Stimulated activated CD4-positive, alpha-beta T cell treated with anti-CD3 and anti-CD28 coated beads, TNF-alpha, amount 100 ng/mL, for 24 hours (primary cell): Measurements from ENCODE around the gene HES3.

Source experiments
- DNase-seq, 3 experiments: peaks; one replicate each; pipeline ENCODE4 v3.0.0-alpha.2; 2020; ENCODE audit warnings: low read depth in 3 of 3

HES3 gene

DNA sequence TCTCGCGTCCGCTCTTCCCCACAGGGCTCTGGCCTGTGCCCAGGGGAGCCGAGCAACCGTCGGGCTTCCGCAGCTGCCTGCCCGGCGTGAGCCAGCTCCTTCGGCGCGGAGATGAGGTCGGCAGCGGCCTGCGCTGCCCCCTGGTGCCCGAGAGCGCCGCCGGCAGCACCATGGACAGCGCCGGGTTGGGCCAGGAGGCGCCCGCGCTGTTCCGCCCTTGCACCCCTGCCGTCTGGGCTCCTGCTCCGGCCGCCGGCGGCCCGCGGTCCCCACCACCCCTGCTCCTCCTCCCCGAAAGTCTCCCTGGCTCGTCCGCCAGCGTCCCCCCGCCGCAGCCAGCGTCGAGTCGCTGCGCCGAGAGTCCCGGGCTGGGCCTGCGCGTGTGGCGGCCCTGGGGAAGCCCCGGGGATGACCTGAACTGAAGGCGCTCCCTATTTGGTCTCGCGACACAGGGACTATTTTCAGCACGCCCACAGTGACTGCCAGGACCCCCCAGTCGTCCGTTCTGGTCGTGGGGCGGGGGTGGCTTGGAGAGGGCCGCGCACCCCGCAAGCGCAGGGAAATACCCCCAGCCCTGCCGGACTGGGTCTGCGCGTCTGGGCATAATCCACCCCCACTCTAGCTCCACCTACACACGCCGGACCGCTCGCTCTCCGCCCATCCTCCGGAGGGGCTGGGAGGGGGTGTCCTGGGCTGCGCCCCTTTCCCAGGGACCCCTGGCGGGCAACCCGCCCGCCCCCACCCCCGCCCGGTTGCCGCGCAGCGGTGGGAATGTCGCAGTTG is 1.3 kb downstream of the HES3 start:
- DNase-seq = peak; percentile 56 to 74 (median 56)

DNA sequence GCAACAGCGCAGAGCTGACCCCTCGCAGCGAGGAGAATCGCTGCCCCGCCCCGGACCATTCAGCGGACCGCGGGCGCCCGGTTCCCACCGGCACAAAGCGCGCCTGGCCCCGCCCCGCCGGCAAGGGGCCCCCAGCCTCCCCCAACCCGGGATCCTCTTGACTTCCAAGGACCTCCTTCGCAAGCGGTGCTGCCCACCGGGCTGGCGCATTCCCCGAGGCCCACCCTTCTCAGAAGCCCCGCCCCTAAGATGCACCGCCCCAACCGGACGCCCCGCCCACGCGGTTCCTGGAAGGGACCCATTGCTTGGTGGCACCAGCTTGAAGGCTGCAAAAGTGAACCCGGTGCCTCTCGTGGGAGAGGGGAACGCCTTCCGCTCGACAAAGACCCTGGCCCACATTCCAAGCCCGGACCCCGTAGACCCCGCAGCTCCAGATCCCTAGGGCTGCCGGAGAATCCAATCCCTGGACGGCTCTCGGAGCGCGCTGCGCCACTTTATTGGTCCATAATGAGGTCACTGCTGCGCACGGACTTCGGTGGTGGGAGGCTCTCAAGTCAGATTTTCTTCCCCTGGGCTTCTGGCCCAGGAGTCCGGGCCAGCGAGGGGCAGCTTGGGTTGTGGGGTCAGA is 2.0 kb downstream of the HES3 start:
- DNase-seq = peak in 1 of 3 experiments; percentile 63

DNA sequence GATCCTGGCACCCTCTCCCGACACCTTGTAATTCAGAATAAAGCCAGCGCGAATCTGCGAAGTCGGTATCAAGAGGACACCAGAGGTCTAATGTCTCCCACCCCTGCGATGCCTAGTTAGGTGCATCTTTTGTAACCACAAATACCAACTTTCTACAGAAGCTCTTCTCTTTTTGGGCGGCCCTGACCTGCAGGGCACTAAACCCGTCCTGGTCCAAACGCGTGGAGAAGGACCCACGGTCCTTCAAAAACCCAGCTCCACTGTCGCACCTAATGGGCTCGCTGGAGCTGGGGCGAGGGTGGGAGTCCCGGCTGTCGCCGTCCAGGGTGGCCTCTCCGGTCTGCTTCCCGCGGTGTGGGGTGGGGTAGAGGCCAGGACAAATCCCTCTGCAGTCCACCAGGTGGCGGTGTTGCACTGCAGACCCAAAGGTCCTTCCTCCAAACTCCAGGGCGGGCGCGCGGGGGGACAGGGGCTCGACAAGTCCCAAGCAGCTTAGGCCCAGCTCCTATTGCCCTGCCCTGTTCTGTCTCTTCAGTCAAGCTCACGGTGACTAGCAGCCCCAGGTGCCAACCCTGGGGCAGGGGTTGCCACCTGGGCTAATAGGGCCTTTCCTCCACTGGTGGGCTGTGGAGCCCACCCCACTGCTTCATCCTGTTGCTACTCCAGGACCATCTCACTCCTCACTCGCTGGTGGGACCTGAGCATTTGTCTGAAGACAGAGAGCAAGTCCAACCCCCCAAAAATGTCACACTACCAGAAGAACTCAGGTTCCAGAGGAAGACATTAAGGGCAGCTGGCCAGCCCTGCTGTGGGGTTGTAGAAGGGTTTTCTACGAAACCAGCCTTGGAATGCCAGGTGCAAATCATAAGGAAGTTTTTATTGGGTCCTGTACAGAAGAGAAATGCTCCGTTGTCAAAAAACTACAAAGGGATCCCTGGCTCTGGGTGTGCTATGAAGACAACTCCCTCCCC is 2.8 kb downstream of the HES3 start:
- DNase-seq = peak; percentile 59 to 79 (median 69)

DNA sequence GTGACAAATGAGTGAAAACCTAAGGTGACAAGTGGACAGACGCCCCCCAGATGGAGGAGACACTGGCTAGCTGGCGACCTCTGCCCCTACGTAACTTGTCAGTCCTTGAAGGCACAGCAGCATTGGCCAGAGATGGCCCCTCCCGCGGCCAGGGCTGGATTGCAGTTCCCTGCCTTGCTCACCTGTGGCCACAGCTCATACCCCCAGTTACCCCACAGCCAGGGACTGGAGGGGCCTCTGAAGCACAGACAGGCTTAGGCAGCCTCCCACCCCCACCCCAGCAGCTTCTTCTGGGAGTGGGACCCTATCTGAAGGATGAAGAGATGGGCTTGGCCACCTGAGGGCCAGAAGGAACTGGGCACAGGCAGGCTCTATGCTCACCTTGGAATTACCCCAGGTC is 3.7 kb downstream of the HES3 start:
- DNase-seq = no peak

DNA sequence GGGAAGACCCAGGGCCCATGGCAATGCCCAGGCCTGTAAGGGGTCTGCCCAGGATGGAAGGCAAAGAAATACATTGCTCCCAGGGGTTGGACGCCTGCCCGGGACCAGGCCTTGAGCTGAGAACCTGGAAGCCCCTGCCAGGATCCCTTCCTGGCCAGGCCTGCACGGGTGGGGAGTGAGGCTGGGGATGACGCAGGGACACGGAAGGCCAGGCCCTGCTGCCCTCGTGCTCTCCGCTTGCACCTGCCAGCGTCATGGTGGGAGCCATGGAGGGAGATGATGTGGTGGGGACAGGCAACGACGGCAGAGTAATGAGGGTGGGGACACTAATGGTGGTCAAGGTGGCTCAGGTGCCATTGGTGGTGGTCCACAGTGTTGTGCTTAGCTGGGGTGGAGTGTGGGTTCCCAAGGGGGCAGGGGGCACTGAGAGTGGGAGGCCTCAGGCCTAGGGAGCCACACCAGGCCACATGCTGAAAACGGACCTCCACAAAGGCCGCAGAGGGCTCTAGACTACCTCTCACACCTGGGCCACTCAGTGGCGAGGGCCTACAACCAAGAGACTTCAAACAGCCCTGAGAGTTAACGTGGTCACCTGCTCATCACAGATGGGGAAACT is 4.3 kb downstream of the HES3 start:
- no peak for DNase-seq

DNA sequence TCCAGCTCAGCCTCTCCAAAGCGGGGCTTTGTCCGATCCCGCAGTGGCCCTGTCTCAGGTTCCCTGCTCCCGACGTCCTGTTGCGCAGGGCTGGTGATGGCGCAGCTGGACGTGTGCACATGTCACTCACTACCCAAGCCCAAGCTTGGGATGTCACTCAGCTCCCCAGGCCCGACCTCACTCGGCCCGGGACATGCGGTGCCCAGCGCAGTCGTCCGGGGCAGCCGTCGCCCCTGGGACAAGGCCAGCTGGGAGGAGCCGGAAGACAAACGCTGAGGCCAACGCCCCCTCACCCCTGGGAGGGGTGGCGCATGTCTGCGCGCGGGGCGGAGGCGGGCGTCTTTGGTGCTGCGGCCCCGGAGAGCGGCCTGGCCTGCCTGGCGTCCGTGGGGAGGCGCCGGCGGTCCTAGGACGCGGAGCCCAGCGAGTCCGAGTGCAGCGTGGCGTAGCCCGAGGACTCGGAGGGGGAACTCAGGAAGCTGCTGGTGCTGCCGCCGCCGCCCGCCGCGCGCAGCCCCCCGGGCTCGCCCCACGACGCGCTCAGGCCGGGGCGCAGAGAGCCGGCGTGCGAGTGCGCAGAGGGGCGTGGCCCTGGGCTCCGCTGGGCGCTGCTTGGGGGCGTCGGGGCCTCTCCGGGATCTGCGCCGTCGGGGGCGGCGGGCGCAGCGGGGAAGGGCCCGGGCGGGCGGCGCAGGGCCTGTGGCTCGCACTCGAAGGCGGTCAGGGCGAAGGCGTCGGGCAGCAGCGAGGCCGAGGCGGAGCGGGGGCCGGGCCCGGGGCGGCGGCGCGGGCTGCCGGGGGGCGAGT is 5.2 kb downstream of the HES3 start:
- no peak for DNase-seq

DNA sequence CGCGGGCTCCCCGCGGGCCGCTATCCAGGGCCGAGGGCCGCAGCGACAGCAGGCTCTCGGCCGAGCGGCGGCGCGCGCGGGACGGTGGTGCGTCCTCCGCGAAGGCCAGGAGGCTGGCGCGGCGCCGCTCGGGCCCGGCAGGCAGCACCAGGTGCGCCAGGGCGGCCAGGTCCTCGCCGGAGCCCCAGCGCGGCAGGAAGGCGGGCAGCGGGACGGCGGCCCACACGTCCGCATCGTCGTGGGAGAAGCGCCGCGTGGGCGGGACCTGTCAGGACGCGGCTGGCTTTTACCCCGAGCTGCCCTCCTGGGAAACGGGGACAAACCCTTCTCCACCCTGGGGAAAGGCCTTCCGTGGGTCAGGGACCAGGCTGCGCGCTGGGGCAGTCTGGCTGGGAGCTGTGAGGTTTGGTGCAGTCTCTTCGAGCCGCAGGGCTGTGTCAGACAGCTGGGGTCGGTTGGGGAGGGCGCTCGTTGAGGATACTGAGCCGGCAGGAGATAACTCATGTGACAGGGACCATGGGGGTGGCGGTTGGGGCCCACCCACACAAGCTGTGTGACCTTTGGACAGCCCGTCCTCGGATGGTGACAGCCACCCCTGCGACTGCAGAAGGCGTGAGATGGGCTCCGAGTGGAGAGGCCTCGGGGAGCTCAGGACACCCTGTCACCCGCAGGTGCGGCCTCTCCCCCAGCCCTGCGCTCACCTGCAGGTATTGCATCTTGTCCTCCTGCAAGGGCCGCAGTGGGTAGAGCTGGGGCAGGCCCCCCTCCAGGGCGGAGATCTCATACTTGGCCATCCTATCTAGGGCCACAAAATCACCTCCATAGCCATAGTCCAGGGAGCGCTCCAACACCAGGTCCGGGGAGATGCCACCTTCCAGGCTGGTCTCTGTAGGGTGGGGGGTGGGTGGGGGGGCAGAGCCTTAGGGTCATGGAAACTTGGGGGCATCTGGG is 6.0 kb downstream of the HES3 start:
- DNase-seq = no peak

DNA sequence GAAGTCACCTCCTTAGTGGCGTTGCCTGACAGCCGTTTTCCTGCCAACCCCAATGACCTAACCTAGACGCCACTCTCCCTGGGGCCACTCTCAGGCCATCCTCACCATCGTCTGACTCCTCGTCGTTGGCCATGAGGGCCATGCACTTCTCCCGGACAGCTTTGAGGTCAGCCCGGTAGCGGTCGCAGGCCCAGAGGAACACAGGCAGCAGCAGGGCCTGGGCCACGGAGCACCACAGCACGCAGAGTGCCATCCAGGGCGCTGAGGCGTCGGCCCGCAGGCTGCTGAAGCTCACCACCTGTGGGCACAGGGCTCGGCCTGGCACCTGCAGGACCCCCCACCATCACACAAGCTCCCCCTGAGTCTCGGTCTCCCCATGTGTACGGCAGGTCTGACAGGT is 7.3 kb downstream of the HES3 start:
- no peak for DNase-seq

DNA sequence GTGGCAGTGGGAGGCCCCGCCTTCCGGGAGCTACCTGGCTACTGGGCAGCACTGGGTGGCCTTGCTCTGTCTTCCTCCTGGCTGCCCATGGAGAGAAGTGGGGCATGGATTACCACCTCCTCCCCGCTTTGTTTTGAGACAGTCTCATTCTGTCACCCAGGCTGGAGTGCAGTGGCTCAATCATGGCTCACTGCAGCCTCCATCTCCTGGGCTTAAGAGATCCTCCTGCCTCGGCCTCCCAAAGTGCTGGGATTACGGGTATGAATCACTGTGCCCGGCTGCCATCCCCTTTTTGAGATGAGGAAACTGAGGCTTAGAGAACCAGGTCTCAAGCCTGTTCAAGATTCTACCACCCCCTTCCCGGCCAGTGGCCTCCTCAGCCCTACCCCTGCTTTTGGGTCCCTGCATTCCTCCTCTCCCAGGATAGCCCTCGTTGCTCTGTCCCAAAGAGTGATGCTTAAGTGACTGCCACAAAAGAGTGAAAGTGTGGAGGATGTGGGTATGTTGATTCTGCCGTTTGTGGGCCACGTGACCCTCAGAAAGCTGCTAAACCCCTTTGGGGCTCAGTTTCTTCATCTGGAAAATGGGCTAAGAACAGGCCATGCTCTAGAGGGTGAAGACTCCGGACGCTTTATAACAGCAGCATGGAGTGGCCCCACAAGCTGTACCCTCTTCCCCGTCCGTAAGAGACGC is 7.8 kb downstream of the HES3 start:
- no peak for DNase-seq

DNA sequence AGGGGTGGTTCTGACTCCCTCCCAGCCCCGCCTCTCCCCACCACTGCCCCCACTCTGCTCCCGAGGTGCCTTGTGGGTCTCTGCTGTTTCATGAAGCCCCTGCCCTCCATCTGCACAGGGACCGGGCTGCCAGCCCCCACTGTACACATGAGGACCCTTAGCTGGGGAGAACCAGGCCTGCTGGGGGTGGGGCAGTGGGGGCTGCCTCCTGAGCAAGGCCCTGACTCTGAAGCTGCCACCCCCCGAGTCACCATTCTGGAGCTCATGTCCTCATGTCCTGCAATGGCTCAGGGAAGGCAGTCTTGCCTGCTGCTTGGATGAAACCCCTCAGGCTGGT is 8.4 kb downstream of the HES3 start:
- no peak for DNase-seq

DNA sequence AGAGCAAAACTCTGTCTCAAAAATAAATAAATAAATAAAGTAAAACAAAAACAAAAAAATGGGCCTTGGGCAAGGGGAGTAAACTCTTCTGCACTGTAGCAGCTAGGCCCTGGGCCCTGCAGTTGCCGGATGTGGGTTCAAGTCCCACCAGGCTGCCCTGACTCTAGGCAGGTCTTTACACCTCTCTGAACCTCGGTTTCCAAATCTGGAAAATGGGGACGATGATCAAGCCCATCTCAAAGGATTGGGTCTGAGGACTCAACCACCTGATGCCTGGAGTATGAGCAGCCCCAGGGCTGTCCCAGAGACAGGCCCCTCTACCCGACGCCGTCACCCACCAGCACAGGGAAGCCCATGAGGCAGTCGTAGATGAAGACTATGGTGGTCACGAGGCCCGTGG is 9.4 kb downstream of the HES3 start:
- DNase-seq = no peak

DNA sequence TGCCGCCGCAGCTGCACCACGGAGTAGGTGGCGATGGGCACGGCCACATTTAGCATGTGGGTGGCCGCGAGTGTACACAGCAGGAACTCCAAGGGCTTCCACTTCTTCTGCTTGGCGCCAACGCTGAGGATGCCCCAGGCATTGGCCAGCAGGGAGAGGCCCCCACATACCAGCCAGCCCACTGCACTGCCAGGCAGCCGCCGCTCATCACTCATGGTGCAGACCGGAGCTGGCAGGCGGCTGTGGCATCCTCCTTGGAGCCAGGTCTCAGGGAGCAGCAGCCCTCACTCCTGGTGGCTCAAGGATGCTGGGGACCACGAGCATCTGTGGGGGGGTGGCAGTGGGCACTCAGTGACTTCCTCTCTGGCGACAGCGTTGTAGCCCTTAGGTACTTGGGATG is 10.7 kb downstream of the HES3 start:
- DNase-seq = no peak

DNA sequence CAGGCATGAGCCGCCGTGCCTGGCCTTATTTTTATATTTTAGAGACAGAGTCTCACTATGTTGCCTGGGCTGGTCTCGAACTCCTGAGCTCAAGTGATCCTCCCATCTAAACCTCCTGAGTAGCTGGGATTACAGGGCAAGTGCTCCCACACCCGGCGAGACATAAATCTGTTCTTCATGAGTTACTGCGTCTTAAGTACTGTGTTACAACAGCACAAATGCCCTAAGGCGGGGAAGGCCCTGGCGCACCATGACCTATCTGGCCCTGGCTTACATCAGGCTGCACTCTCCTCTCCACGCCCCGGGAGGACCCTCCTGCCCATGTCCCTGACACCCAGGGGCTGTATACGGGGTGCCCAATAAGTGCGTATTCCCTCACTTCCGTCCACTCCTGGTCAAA is 12.7 kb downstream of the HES3 start:
- DNase-seq = no peak

DNA sequence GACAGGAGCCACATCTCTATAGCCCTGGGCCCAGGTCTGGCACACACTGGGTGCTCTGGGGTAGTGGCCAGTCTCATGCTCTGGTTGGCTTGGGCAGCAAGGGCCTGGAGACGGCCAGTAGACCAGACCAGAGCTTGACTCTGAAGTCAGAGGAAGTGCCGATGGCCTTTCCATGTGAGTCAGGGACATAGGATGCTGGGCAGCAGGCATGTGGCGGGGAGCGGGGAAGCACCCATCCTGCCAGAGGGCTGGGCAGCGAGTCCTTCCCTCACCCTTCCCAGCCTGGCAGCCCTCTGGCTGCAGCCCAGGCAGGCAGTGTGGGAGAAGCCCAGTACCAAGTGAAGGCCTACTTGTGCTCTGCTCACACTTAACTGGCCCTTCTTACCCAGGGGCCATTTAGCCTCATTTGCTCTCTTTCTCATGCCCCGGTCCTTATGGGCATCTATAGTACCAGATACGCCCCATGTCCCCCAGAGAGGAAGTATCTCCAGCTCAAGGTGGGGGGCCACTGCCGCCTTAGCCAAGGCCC is 13.6 kb downstream of the HES3 start:
- no peak for DNase-seq

DNA sequence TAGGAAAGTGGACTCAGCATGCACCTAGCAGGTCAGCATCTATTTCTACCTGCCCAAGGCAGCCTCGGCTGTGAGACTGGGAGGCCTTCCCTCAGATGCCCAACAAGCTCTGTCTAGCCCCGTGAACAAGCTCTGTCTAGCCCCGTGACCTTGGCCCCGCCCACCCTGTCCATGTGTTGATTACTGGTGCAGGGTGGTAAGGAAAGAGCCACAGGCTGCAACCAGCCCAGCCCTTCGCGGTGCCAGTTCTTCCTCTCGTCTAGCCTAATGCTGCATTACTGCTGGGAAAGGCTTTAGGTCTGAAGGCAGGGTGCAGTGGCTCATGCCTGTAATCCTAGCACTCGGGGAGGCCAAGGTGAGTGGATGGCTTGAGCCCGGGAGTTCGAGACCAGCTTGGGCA is 14.7 kb downstream of the HES3 start:
- no peak for DNase-seq

DNA sequence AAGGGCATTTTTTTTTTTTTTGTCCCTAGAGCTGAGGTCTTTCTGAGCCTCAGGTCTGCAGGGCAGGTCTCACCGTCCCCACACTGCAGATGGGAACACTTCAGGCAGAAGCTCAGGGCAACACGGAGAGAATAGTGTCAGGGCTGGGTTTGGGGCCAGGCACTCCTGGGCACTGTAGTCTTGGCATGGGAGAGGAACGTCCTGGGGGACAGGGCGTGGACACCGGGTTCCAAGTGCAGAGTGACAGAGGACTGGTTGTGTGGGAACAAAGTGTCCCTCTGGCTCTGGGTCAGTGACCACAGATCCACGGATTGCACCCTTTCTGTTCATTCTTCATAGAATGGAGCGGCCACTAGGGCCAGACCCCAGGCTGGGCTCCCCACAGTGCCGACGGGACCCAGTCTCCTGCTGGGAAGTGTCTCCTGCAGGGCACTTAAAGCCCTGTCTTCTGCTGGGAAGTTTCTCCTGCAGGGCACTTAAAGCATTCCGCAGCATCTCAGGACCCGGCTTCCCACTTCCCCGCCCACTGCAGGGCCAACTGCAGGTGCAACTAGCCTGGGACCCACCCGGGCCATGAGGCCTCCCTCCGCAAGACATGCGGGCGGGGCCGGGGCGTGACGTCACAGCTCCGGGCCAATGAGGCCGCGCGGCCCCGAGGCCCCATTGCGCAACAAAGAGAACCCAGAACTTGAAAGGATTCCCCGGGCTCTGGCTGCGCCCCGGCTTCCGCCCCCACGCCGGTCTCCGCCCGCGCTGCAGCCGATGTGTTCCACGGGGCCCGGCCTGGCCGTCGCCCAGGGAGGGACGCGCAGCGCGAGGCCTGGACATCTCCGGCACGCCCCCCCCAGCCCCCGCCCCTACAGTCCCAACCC is 15.7 kb downstream of the HES3 start:
- DNase-seq = peak; percentile 44 to 77 (median 53)

DNA sequence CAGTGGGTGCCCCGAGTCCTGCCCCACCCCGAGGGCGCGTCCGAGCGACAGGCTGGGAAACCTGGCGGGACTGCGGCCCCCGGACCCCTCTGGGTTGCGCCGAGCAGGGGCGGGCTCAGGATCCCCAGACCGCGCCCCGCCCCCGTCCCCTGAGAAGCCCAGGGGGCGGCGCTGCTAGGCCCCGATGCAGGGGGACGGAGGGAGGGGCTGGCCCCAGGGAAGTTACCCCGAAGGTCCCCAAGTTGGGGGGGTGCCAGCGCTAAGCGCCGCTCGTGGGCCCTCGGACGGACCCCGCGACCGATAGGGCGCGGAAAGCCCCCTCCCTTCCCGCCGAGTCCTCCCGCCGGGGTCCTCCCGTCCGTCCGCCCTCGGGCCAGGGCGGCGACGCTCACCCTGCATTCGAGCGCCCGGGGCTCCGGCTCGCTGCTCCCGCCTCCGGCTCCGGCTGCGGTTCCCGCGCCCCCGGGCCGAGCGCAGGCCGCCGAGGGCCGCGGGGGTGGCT is 16.5 kb downstream of the HES3 start:
- no peak for DNase-seq
